ENCODE data around the gene ZNF668. TPM values are rescaled to one million over a fixed set of nuclear protein-coding genes. Genes with fewer than 3 reads are reported as not detected.
A peak's percentile ranks its signal among the peaks of the same experiment; 100 is the strongest.

Gene ZNF668
- total and polyA plus RNA-seq, 12 donors: 2.4 to 29.5 (median 11.5) TPM

DNA sequence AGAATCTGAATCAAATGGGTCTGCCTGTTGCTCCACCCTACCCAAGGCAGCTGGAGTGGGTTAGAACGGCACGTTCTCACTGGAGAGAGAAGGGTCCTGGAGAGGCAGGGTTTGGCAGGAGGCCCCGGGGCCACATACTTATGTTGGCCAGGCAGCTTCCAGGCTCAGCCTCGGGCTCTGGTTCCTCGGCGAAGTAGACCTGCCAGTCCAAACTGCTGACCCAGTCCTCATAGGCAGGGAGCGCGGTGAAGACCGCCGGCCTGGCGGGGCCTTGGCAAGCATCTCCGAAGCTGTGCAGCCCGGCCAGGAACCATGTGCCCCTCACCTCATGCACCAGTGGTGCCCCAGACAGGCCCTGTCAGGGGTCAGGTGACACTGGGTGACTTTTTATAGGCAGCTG, 9.9 kb upstream of the ZNF668 start:
- H3K4me1 ChIP-seq (replicated peaks in 1 of 2): no peaks in the 10 kb centered on the region
- peaks cover 0 to 24% of the 10 kb centered on the region in 2 donors for H3K36me3 ChIP-seq (replicated peaks in 1 of 2)
- intact Hi-C loops (cut with DNase I): loop anchor here in 1 of 2 donors (10.0 kb wide), 1 partner anchor 61 kb away; no protein-coding TSS in a partner anchor
- H3K27ac ChIP-seq: no peak overlapping the region
- TF ChIP-seq, protein P1, sequence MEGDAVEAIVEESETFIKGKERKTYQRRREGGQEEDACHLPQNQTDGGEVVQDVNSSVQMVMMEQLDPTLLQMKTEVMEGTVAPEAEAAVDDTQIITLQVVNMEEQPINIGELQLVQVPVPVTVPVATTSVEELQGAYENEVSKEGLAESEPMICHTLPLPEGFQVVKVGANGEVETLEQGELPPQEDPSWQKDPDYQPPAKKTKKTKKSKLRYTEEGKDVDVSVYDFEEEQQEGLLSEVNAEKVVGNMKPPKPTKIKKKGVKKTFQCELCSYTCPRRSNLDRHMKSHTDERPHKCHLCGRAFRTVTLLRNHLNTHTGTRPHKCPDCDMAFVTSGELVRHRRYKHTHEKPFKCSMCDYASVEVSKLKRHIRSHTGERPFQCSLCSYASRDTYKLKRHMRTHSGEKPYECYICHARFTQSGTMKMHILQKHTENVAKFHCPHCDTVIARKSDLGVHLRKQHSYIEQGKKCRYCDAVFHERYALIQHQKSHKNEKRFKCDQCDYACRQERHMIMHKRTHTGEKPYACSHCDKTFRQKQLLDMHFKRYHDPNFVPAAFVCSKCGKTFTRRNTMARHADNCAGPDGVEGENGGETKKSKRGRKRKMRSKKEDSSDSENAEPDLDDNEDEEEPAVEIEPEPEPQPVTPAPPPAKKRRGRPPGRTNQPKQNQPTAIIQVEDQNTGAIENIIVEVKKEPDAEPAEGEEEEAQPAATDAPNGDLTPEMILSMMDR (IDR thresholded peaks at IDR 0.05): no peak
- no peak for TF ChIP-seq POLR2A (IDR thresholded peaks at IDR 0.05)
- no peak overlapping the region for H3K4me3 ChIP-seq
- WGBS, 4 donors: 73 to 93% (median 84%) methylated on average over 3 to 13 of the region's 13 CpGs
- no peak for DNase-seq
- H3K27me3 ChIP-seq: no peaks in the 10 kb centered on the region
- no peaks in the 10 kb centered on the region for H3K9me3 ChIP-seq (replicated peaks in 1 of 3)

DNA sequence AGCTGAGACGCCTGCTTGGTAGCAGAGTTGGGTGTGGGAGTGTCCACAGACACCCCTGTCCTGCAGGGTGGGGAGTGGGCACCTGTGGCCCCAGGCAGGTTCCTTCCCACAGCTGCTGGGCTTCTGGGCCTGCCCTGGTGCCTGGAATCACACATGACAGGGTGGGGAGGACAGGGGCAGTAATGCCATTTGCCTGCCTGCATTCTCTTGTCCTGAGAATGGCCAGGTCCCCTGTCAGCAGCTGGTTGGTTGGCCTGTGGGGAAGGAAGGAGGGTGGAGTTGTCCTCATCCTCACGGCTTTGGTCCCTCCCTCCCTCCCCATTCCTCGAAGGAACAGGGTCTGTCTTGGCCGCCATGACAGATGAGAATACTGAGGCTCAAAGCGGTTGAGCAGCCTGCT, 9.5 kb upstream of the ZNF668 start:
- 54 to 95% (median 69%) methylated on average over 3 to 5 of the region's 5 CpGs for WGBS, 4 donors
- Histone ChIP-seq H3K4me3 (no peak overlapping the region), H3K27ac (no peak overlapping the region), H3K36me3 (replicated peaks in 1 of 2) (peaks cover 0 to 28% of the 10 kb centered on the region in 2 donors), H3K9me3 (replicated peaks in 1 of 3) (no peaks in the 10 kb centered on the region), H3K4me1 (replicated peaks in 1 of 2) (no peaks in the 10 kb centered on the region), H3K27me3 (no peaks in the 10 kb centered on the region)
- no peak for TF ChIP-seq POLR2A (IDR thresholded peaks at IDR 0.05)
- TF ChIP-seq, protein P1 (IDR thresholded peaks at IDR 0.05): no peak
- intact Hi-C loops (cut with DNase I): loop anchor here in 1 of 2 donors (10.0 kb wide), 1 partner anchor 61 kb away; no protein-coding TSS in a partner anchor
- no peak for DNase-seq

DNA sequence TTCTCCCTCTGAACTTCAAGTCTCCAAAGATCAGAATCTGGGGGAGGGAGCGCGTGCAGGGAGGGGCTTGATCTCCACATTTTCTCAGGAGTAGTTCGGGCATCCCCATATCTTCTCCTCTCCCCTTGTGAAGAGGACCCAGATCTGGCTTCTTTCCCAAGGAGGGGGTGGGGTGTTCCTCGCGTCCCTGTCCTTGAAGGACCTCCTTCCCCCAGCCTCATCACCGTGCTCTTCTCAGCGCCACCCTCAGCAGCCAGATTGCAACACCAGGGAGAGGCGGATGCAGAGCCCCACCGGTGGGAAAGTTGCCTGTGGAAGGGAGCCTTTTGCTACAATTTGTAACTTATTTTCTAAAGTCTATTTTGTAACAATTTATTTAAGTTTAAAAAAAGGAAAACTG, 9.0 kb upstream of the ZNF668 start:
- intact Hi-C loops (cut with DNase I): loop anchor here in 1 of 2 donors (10.0 kb wide), 1 partner anchor 62 kb away; no protein-coding TSS in a partner anchor
- TF ChIP-seq, protein P1 (IDR thresholded peaks at IDR 0.05): no peak
- TF ChIP-seq POLR2A (IDR thresholded peaks at IDR 0.05): no peak
- Histone ChIP-seq H3K36me3 (replicated peaks in 1 of 2) (peaks cover 0 to 33% of the 10 kb centered on the region in 2 donors), H3K27me3 (no peaks in the 10 kb centered on the region), H3K9me3 (replicated peaks in 1 of 3) (no peaks in the 10 kb centered on the region), H3K4me1 (replicated peaks in 1 of 2) (no peaks in the 10 kb centered on the region), H3K4me3 (no peak overlapping the region), H3K27ac (no peak overlapping the region)
- WGBS, 4 donors: 58 to 69% (median 62%) methylated on average over 8 to 9 of the region's 9 CpGs
- DNase-seq: peak in 1 of 7 donors; percentile 22

DNA sequence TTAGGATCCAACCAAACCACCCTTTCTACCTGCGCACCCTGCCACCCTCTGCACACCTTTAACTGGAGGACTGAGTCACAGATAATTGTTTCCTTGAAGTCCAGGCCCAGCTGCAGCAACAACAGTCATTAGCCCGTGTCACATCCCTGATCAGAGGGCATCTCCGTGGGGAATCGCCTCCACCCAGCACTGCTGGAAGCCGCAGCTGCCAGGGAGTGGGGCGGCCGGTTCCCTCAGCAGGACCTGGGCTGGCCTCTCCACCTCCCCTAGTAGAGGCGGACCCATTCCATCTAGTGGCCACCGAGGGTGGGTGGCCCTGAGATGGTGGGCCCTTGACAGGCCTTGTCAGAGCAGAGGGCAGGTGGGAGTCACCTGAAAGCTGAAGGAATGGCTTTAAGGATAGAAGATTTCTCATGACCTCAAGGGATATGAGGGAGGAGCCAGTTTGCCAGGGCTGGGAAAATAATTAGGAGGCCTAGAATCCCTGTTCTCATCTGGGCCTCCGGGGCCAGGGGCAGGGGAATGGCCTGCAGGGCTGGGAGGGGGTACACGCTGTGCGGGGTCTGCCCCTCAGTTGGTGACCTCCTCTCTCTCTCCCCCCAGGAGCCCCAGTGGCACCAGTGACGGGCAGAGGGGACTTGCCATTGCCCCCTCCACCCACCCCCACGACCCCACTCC, 8.5 kb upstream of the ZNF668 start:
- Histone ChIP-seq H3K9me3 (replicated peaks in 1 of 3) (no peaks in the 10 kb centered on the region), H3K27me3 (no peaks in the 10 kb centered on the region), H3K4me3 (no peak overlapping the region), H3K36me3 (replicated peaks in 1 of 2) (peaks cover 0 to 38% of the 10 kb centered on the region in 2 donors), H3K4me1 (replicated peaks in 1 of 2) (no peaks in the 10 kb centered on the region), H3K27ac (no peak overlapping the region)
- 81 to 90% (median 83%) methylated on average over 8 to 14 of the region's 14 CpGs for WGBS, 4 donors
- no peak for DNase-seq
- TF ChIP-seq POLR2A (IDR thresholded peaks at IDR 0.05): no peak
- TF ChIP-seq, protein P1 (IDR thresholded peaks at IDR 0.05): no peak
- intact Hi-C loops (cut with DNase I): loop anchor here in 1 of 2 donors (10.0 kb wide), 1 partner anchor 62 kb away; no protein-coding TSS in a partner anchor
